Tibial artery (tissue), 4 donors: ENCODE data around the gene USP35.

Experiments
- DNase-seq, 2 donors: peaks; one replicate each; pipeline ENCODE4 v3.0.0-alpha.2; 2019
- H3K27ac ChIP-seq, 2 donors: fragments of 200-600 bp; sonication (generic) in 1 of 2; 1 replicate in 1 of 2; 2 replicates in 1 of 2; pipeline ENCODE4 v1.5.1; 2018 to 2019; ENCODE audit warnings: mild to moderate bottlenecking in 1 of 2
- H3K27me3 ChIP-seq, 2 donors: fragments of 200-600 bp; sonication (generic) in 1 of 2; one replicate each; pipeline versions ENCODE4 v1.5.1 to v1.6.0; 2016 to 2019
- H3K36me3 ChIP-seq, 3 donors: fragments of 200-600 bp; sonication (generic) in 2 of 3; one replicate each; pipeline ENCODE4 v1.5.1; 2016 to 2019; ENCODE audit warnings: mild to moderate bottlenecking in 2 of 3
- H3K4me1 ChIP-seq, 4 donors: fragments of 200-600 bp; sonication (generic) in 2 of 4; 1 replicate in 3 of 4; 2 replicates in 1 of 4; pipeline ENCODE4 v1.5.1; 2016 to 2019
- H3K4me3 ChIP-seq, 2 donors: fragments of 200-600 bp; sonication (generic) in 1 of 2; 1 replicate in 1 of 2; 2 replicates in 1 of 2; pipeline ENCODE4 v1.5.1; 2018 to 2019; ENCODE audit warnings: mild to moderate bottlenecking in 2 of 2
- H3K9me3 ChIP-seq, 3 donors: fragments of 200-600 bp; sonication (generic) in 1 of 3; one replicate each; pipeline ENCODE4 v1.5.1; 2016 to 2019
- CTCF ChIP-seq, 2 experiments: fragments of 200-600 bp in 1 of 2; fragments of 450-650 bp in 1 of 2; IDR thresholded peaks; one replicate each; pipeline ENCODE4 v1.5.1; 2017 to 2019; ENCODE audit warnings: antibody characterized with exemption in 2 of 2, mild to moderate bottlenecking in 1 of 2, moderate library complexity in 1 of 2
- intact Hi-C: fragments of 100-400 bp; cut with DNase I; formaldehyde crosslinking; loops from one replicate; pipeline ENCODE4 v1.15.0; 2023; ENCODE audit warnings: low total_unique reads

The USP35 gene

DNA sequence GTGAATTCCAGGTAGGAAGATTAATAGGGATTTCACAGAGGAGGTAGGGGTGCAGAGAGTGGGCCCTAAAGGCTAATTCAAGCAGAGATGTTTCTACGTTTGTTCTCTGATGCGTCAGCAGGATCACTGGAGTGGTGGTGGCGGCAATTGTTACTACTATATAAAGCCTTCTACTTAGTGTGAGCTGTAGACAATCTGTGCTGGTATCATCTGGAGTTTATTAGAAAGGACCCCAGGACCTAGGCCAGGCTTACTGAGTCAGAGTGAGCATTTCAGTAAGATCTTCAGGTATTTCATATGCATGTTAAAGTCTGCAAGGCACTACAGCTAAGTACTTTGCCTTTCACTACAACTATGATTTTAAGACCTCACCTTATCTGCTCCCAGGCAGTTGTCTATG is 59.5 kb downstream of the USP35 start:
- TF ChIP-seq CTCF (IDR thresholded peaks at IDR 0.05) = no peak
- intact Hi-C loops = no loop called here
- no peak for DNase-seq
- Histone ChIP-seq H3K4me1 (peaks cover 0 to 42% (median 9%) of the 10 kb centered on the region in 4 donors), H3K36me3 (peaks cover 20 to 31% (median 22%) of the 10 kb centered on the region in 3 donors), H3K27me3 (no peaks in the 10 kb centered on the region), H3K27ac (no peak overlapping the region), H3K4me3 (no peak overlapping the region), H3K9me3 (no peaks in the 10 kb centered on the region)

DNA sequence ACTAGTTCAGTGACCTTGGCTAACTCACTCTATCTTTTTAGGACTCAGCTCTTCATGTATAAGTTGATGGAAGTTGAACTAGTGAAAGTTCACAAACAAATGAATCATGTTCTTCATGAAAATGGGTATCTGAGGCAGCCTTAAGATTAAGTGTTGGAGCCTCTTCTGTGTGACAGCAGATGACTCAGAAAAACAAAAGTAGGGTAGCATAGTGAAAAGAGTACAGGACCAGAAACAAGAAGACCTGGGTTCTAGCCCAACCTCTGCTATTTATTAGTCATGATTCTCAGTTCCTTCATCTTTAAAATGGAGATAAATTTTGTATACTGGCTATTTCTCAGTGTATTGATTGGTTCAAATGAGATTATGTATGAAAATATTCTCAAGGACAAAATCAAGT is 60.2 kb downstream of the USP35 start:
- H3K4me1 ChIP-seq = peaks cover 0 to 35% (median 9%) of the 10 kb centered on the region in 4 donors
- no peak overlapping the region for H3K27ac ChIP-seq
- H3K4me3 ChIP-seq = no peak overlapping the region
- H3K9me3 ChIP-seq = no peaks in the 10 kb centered on the region
- no peaks in the 10 kb centered on the region for H3K27me3 ChIP-seq
- intact Hi-C loops = no loop called here
- TF ChIP-seq CTCF (IDR thresholded peaks at IDR 0.05) = no peak
- peaks cover 20 to 31% (median 22%) of the 10 kb centered on the region in 3 donors for H3K36me3 ChIP-seq
- DNase-seq = no peak

DNA sequence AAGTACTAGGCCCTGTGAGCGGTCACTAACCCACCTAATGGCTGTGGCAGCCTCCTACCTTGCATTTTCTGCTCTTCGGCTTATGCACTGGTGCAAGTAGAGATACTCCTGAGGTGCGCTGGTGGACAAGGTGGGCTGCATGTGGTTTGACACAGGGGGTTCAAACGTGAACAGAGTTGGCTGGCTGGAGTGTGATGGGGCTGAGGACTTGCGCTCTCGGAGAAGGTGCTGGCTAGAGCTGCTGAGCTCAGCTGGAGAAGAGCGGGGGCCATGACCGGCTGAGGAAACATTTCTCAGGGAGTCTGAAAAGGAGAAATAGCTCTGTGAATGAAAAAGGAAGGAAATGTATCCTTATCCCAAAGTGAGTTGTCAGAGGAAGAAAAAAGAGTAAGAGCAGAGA is 61.4 kb downstream of the USP35 start:
- Histone ChIP-seq H3K36me3 (peaks cover 20 to 31% (median 22%) of the 10 kb centered on the region in 3 donors), H3K4me3 (no peak overlapping the region), H3K9me3 (no peaks in the 10 kb centered on the region), H3K27me3 (no peaks in the 10 kb centered on the region), H3K27ac (no peak overlapping the region), H3K4me1 (peaks cover 0 to 31% (median 9%) of the 10 kb centered on the region in 4 donors)
- TF ChIP-seq CTCF (IDR thresholded peaks at IDR 0.05) = no peak
- intact Hi-C loops = loop anchor here (5.0 kb wide), 1 partner anchor 152 kb away; no protein-coding TSS in a partner anchor
- DNase-seq = no peak

DNA sequence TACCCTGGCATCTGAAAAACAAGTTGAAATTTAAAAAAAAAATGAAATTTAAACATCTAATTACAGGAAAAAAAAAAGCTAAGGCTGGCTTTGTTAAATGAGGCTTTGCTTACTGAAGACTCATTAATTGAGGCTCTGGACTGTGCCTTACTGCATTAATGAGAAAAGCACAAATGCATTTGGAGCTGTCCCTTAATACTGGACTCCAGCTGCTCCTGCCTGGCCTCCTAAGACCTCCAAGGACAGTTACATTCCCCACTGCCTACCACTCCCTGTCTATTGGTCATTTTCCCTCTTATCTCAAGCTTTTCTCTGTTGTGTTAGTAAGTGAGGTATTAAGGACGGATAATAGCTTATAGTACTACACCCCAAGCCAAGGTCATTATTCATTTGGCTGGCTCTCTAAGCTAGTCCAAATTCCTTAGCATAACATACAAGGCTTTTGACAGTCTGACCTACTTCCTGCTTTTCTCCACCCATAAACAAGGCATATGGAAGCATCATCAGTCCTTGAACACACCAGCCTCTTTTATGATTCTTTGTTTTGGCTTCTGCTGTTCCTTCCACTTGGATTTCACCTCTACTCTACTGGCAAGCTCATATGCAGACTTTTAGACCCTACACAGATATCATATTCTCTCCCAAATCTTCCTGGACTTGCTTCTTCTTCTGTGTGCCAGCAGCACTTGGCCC is 62.5 kb downstream of the USP35 start:
- intact Hi-C loops = loop anchor here (5.0 kb wide), 1 partner anchor 151 kb away; no protein-coding TSS in a partner anchor

GRCh38 chr11:78253797-78254196 is 65.1 kb downstream of the USP35 start:
- intact Hi-C loops = loop anchor here (5.0 kb wide), 1 partner anchor 149 kb away; no protein-coding TSS in a partner anchor
- peaks cover 0 to 8% (median 8%) of the 10 kb centered on the region in 3 donors for H3K36me3 ChIP-seq
- H3K4me1 ChIP-seq = peaks cover 0 to 58% (median 21%) of the 10 kb centered on the region in 4 donors
- H3K27me3 ChIP-seq = no peaks in the 10 kb centered on the region
- H3K27ac ChIP-seq = no peak overlapping the region
- TF ChIP-seq CTCF (IDR thresholded peaks at IDR 0.05) = no peak
- DNase-seq = no peak
- H3K4me3 ChIP-seq = no peak overlapping the region
- H3K9me3 ChIP-seq = no peaks in the 10 kb centered on the region

More for the DNA sequence above, 62.5 kb downstream of the USP35 start:
- no peak for DNase-seq
- H3K4me1 ChIP-seq = peaks cover 0 to 40% (median 10%) of the 10 kb centered on the region in 4 donors
- no peaks in the 10 kb centered on the region for H3K27me3 ChIP-seq
- H3K27ac ChIP-seq = peak overlapping the region; percentile 5 to 50
- H3K36me3 ChIP-seq = peaks cover 14 to 27% (median 18%) of the 10 kb centered on the region in 3 donors
- no peak overlapping the region for H3K4me3 ChIP-seq
- no peaks in the 10 kb centered on the region for H3K9me3 ChIP-seq
- no peak for TF ChIP-seq CTCF (IDR thresholded peaks at IDR 0.05)
